ENCODE results near the gene DENND2A. TPM values are rescaled to one million over a fixed set of nuclear protein-coding genes. Genes with fewer than 3 reads are reported as not detected.

DENND2A gene
- total RNA-seq, 1 donor from 2014 or later, result not detected

GRCh38 chr7:140541513-140542227, 98.9 kb downstream of the DENND2A start:
- TF ChIP-seq CTCF (IDR thresholded peaks at IDR 0.05), result no peak
- Mint-ChIP-seq H3K4me1 (peaks cover 25% of the 10 kb centered on the region), H3K27ac (no peak overlapping the region), H3K36me3 (ENCODE audit: low read depth) (no peaks in the 10 kb centered on the region), H3K4me3 (no peak overlapping the region), H3K27me3 (peaks cover 8% of the 10 kb centered on the region), H3K9me3 (no peaks in the 10 kb centered on the region)
- no peak for DNase-seq
- ATAC-seq (ENCODE audit: low read depth), result no peak
- POLR2A ChIA-PET, result no interaction called here
- intact Hi-C loops (cut with micrococcal nuclease), result no loop called here
- CTCF ChIA-PET, result no interaction called here

- Mint-ChIP-seq H3K9me3 (no peaks in the 10 kb centered on the region), H3K4me1 (peaks cover 25% of the 10 kb centered on the region), H3K4me3 (no peak overlapping the region), H3K27ac (no peak overlapping the region), H3K36me3 (ENCODE audit: low read depth) (no peaks in the 10 kb centered on the region), H3K27me3 (peaks cover 8% of the 10 kb centered on the region)
- ATAC-seq (ENCODE audit: low read depth), result no peak
- no peak for TF ChIP-seq CTCF (IDR thresholded peaks at IDR 0.05)
- POLR2A ChIA-PET, result no interaction called here
- intact Hi-C loops (cut with micrococcal nuclease), result no loop called here
- CTCF ChIA-PET, result no interaction called here
- no peak for DNase-seq
Measured at GRCh38 chr7:140541176-140541512, 99.5 kb downstream of the DENND2A start.

- intact Hi-C loops (cut with micrococcal nuclease), result no loop called here
- no peak overlapping the region for H3K27ac Mint-ChIP-seq
- CTCF ChIA-PET, result no interaction called here
Measured at GRCh38 chr7:140540136-140540777, 100.4 kb downstream of the DENND2A start.

GRCh38 chr7:140539461-140539860, 101.2 kb downstream of the DENND2A start:
- POLR2A ChIA-PET, result no interaction called here
- Mint-ChIP-seq H3K4me1 (peaks cover 25% of the 10 kb centered on the region), H3K9me3 (no peaks in the 10 kb centered on the region), H3K4me3 (no peak overlapping the region), H3K27ac (no peak overlapping the region), H3K27me3 (peaks cover 2% of the 10 kb centered on the region), H3K36me3 (ENCODE audit: low read depth) (no peaks in the 10 kb centered on the region)
- CTCF ChIA-PET, result no interaction called here
- DNase-seq, result no peak
- no peak for TF ChIP-seq CTCF (IDR thresholded peaks at IDR 0.05)
- no peak for ATAC-seq (ENCODE audit: low read depth)
- intact Hi-C loops (cut with micrococcal nuclease), result no loop called here

More at GRCh38 chr7:140540136-140540777, 100.4 kb downstream of the DENND2A start:
- no peak for DNase-seq
- no peaks in the 10 kb centered on the region for H3K36me3 Mint-ChIP-seq (ENCODE audit: low read depth)
- ATAC-seq (ENCODE audit: low read depth), result no peak
- H3K9me3 Mint-ChIP-seq, result no peaks in the 10 kb centered on the region
- H3K4me3 Mint-ChIP-seq, result no peak overlapping the region
- H3K27me3 Mint-ChIP-seq, result peaks cover 5% of the 10 kb centered on the region
- H3K4me1 Mint-ChIP-seq, result peaks cover 25% of the 10 kb centered on the region
- POLR2A ChIA-PET, result no interaction called here
- no peak for TF ChIP-seq CTCF (IDR thresholded peaks at IDR 0.05)

GRCh38 chr7:140537750-140538482, 102.7 kb downstream of the DENND2A start:
- Mint-ChIP-seq H3K27ac (peak overlapping the region; percentile 41), H3K4me1 (peaks cover 25% of the 10 kb centered on the region), H3K9me3 (no peaks in the 10 kb centered on the region), H3K36me3 (ENCODE audit: low read depth) (no peaks in the 10 kb centered on the region), H3K4me3 (no peak overlapping the region), H3K27me3 (no peaks in the 10 kb centered on the region)
- TF ChIP-seq CTCF (IDR thresholded peaks at IDR 0.05), result no peak
- peak; percentile 65 for ATAC-seq (ENCODE audit: low read depth)
- DNase-seq, result no peak
- ChIA-PET POLR2A (no interaction called here), CTCF (no interaction called here)
- intact Hi-C loops (cut with micrococcal nuclease), result no loop called here
